Non-pigmented ciliary epithelial cell (primary cell): Measurements from ENCODE around the gene KCTD4.

Experiments
- DNase-seq: peaks from one replicate; pipeline ENCODE4 v3.0.0-alpha.2; 2010; ENCODE audit warnings: low read depth

Gene KCTD4

DNA sequence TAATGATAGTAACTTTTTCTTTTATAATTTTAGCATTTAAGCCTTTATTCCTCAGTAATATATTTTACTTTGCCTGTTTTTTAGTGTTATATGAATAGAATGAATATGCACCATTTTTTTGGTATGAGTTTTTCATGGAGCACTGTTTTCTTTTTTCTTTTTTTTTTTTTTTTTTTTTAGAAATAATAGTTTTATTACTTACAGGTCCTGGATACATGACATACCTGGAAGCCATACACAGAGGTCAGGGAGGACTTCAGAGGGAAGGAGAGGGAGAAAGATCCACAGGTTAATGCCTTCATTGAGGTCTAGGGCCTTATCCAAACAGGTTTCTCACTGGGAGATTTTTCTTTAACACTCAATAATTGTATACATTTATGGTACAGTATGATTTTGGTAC lies 26.4 kb downstream of the KCTD4 start:
- DNase-seq, result no peak

DNA sequence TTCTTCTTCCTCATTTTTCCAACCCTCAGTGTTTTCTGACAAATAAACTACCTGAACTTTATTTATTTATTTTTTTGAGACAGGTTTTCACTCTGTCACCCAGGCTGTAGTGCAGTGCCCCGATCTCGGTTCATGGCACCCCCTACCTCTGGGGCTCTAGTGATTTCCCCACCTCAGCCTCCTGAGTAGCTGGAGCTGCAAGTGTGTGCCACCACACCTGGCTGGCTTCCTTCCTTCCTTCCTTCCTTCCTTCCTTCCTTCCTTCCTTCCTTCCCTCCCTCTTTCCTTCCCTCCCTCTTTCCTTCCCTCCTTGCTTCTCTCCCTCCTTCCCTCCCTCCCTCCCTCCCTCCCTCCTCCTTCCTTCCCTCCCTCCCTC lies 32.3 kb downstream of the KCTD4 start:
- no peak for DNase-seq

DNA sequence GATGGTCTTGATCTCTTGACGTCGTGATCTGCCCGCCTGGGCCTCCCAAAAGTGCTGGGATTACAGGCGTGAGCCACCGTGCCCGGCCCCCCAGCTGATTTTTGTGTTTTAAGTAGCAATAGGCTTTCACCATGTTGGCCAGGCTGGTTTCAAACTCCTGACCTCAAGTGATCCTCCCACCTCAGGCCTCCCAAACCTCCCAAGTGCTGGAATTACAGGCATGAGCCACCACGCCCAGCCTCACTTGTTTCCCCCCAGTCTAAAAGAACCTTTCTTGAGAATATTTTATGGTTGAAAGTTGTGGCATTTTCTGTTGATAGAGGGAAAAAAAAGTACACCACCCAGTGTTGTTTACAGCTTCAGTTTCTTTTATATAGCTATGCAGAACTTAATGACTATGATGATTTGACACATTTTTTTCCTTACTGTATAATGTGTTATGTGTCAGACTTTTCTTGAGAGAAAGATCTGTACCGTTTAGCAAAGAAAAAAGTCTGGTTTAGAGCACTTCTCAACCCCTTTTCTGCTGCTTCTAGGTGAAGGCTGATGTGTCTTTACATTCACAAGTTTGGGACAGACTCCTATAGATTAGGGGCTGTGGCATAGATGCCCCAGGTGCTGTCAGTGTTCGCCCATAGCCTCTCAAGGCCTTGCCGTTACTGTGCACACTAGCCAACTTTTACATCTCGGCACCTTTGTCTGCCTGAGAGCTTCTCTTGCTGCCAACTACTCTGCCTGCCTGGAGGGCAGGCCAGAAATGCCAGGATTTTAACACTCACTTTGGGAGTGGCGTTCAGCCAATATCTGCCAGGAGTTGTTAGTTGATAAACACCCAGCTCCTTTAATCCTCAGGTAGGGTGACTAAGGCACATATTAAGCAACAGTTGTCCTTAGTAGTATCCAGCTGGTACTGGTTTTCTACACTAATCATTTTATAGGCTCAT lies 33.0 kb downstream of the KCTD4 start:
- DNase-seq, result no peak

DNA sequence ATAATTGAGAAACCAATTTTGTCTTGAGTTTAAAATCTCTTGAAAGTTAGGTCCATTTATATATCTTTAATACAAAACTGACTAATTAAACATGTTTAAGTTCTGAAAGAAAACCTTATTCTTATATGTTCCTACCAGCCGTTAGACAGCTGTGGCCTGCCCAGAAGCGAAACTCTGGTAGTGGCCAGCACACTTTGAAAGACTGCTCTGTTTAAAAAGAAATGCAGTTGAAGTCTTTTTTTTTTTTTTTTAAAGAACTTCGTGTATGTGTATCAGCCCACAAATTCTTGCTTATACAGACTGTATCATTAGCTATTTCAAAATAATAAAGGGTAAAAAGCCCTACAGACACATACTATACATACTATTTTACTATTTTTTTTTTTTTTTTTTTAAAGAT lies 34.0 kb downstream of the KCTD4 start:
- no peak for DNase-seq

GRCh38 chr13:45162821-45163220 lies 38.0 kb downstream of the KCTD4 start:
- peak; percentile 67 for DNase-seq

DNA sequence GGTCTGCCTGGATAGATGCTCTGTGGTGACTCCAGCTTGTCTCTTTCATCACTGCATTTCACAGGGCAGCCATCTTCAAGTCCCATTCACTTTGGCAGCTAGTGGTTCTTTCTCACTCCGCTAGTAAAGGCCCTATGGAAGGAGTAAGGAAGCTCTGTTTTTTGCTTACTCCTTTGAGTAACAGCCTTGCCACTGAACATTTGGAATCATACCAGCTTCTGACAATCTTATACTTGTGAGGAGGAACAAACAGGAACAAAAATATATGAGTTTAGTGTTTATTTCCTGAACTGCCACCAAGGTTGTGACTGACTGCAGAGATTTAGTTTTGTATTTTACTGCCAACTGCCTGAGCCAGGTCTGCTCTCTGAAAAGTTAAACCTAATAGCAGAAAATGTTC lies 38.7 kb downstream of the KCTD4 start:
- DNase-seq, result no peak

GRCh38 chr13:45156565-45157361 lies 44.1 kb downstream of the KCTD4 start:
- DNase-seq, result no peak

DNA sequence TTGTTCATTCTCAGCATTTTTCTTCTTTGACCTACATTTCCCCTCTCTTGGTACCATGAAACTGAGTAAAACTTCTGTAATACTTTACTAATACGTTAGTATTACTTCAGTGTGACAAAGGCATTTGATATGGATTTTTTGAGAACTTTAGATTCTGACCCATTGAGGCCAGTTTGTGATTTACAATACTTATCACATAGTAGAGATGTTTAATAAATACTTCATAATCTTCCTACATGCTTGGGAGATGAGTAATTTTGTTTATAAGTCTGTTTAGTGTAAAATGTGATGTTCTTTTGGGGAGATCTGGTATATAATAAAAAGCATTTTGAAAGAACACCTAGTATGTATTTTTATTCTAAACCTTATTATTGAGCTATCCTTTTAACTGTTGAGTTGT lies 50.9 kb downstream of the KCTD4 start:
- DNase-seq, result no peak

DNA sequence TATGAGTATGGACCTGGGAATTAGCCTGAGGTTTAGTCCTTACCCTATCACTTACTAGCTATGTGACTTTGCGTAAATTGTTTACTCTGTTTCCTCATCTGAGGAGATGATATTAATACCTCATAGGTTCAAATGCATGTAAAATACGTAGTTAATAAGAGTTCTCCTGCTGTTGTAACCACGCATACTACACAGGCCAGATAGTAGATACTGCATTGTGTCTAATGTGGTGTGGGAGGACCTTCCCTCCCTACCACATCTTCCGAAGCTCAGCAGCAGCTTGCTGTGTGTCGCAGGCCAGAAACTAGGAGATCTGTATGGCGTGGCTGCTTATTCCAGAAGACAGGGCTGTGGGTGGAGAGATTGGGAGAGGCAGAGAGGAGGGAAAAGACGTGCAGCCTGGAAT lies 57.5 kb downstream of the KCTD4 start:
- DNase-seq, result no peak
